Stimulated activated CD4-positive, alpha-beta T cell treated with anti-CD3 and anti-CD28 coated beads, Interleukin-4, amount 100 ng/mL, for 1 hour (primary cell): Measurements from ENCODE around the gene RPS6KA2.

Source experiments
- DNase-seq: peaks from one replicate; pipeline ENCODE4 v3.0.0-alpha.2; 2020

Gene RPS6KA2

DNA sequence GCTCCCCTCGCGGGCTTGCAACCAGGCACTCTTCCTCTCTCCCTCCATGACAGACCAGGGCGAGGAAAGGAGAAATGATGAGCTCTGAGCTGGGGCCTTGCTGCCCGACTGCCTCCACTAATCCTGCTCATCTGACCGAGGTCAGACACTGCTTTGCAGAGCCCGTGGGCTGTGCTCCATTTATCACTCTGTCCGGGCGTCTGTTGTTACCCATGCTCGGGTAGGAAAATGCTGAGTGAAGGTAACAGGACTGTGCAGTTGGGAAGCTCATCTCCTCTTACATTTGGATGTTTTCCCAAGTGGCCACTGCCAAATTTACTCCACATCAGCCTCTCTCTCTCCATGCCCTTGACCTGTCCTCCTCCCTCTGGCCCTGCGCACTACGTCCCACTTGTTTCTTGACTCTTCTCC, 14.6 kb downstream of the RPS6KA2 start:
- no peak for DNase-seq

DNA sequence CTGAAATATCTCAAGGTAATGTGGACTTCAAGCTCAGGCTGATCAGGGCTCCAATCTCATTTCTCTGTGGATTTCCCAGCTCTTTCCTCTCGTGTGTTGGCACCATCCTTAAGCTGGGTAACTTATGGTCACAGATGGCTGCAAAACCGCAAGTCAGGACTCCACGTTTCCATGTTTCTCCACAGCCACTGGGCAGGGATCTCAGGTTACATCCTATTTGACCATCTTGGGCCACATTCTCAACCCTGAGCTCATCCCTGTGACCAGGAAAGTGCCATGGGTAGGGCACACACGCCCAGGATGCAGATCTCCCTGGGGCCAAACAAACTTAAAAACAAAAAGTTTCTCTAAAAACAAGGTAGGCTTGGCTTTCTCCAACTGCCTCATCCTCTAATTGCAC, 15.4 kb downstream of the RPS6KA2 start:
- no peak for DNase-seq

DNA sequence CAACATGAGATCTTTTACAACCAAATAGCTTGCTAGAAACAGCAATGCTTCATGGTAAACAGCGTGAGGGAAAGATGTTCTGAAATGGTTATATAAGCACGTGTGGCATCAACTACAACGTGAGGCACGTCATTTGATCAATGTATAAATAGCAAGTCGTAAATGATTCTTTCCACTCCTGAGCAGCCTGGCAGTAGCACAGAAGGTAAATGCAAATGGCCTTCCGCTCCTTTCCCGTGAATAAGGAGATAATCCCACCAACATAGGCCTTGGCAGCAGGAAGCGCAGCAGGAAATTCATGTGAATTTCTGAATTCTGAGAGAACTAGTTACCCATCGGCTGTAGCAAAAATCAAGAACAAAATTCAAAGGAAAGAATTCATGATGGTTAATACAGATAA, 17.0 kb downstream of the RPS6KA2 start:
- DNase-seq, result no peak

DNA sequence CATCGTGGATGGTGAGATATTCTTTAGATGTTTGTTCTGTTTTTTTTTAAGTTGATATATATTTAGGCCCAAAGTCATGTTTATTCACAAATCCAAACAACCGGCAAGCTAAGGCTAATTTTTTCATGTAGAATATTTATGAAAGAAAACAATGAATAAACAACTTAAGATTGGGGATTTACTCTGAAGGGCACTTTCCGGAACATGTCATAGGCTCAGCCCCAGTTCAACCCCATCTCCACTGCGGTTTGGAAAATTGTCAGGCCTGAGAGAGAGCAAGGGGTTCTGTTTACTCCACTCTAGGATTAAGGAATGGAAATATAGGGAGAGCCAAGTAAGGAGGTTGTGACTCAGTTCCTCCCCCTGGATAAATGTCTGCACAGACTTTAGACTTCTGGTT, 18.3 kb downstream of the RPS6KA2 start:
- DNase-seq, result no peak

DNA sequence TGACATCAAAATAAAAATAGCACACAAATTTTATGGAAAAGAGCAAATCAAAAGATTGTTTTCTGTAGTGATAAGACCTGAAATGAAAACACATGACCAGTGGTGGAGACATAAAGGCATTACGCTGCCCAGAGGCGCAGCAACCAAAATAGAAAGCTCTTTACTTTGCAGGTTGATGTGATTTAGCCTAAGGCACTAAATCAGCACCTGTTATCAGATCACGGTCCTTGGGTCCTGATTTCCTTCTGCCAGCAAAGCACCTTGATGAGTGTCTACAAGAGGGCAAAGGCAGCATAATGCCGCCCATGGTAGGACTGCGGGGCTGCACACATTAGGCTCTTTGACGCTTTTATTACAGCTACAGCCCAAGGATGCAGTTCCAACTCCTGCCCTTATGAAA, 21.3 kb downstream of the RPS6KA2 start:
- no peak for DNase-seq

DNA sequence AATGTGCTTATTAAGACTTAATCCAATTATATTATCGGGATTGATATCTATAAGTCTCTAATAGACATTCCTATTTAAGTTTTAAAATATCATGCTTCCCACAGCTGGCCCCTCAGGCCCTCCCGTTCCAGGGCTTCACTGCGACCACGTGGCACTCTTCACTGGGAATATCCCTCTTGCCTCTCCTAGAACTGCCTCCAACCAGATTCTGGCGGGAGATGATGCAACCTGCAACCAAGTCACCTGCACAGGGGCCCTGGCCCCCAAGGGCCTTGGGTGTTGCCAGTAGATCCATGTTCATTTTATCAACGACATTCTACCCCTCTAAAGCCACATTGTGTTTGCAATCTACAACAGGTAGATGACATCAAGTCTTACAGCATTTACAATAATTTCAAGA, 22.1 kb downstream of the RPS6KA2 start:
- DNase-seq, result no peak

DNA sequence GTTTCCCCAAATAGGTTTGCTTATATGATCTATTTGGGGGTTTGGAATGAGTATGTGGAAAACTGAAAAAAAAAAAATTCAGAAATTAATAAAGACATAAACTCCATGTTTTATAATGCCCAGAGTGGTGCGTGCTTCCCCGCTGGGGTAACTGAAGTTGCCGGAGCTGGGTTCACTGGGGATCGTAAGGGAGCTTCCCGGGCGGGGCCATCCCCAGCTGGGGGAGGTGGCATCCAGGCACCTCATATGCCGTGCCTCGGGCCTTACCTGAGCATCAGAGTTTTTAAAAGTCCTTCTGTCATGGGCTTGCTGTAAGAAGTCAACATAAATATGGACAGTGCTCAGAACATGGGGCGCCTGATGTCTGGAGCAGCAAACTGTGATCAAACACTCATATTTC, 22.7 kb downstream of the RPS6KA2 start:
- no peak for DNase-seq

DNA sequence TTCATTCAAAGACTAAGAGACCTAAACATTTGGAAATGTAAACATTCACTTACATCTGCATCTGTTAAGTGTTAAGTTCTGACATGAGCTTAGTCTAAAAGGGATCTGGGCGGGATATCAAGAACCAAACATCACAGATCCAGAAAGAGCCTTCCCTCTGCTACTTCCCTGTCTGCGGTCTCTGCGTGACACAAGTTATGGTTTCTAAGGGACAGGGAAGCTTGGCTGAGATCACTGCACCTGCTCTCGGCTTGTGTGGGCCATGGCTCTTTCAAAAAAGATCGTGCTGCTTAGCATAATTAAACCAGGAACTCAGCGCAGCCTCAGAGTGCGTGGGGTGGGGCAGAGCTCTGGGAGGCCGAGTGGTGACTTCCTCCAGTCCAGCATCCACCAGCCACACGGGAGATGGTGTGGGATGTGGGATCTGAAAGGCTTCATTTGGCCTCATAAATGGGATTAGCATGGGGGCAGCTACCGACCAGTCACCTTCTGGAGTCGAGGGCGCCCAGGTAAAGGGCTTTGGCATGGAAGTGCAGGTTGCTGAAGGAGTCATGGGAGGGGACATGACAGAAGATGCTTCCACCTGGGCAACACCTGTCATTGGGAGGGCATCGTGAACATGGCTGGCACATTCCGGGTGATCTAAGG, 23.9 kb downstream of the RPS6KA2 start:
- no peak for DNase-seq

DNA sequence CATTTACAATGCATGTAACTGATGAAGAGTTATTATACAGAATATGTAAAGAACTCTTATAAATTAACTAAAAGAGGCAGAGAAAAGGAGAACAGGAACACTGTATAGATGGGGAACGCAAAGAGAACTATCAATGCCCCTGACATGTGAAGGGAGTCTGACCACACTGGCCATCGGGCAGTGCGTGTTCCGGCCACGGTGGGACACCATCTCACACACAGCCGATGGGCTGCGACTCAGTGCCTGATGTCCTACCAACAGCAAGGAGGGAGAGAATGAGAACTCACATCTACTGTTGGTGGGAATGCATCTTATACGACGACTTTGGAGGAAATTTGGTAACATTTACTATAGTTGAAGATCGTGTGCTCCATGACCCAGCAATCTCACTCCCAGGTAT, 25.1 kb downstream of the RPS6KA2 start:
- DNase-seq, result no peak

DNA sequence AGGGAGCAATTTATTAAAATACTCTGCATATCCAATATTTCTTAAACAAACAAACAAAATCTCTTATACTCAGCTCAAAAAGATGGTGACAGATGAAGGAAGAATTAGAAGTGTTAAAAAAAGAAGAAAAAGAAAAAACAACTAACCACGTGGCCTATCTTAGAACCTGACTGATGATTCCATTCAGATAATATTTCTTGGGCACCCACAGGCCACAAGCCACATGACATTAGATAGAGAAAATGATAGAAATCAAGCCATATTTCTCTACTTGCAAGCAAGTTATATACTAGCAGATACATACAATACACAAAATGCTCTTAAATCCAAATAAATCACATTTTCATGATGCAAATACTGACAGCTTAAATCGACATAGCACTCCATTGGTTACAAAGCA, 26.1 kb downstream of the RPS6KA2 start:
- no peak for DNase-seq

DNA sequence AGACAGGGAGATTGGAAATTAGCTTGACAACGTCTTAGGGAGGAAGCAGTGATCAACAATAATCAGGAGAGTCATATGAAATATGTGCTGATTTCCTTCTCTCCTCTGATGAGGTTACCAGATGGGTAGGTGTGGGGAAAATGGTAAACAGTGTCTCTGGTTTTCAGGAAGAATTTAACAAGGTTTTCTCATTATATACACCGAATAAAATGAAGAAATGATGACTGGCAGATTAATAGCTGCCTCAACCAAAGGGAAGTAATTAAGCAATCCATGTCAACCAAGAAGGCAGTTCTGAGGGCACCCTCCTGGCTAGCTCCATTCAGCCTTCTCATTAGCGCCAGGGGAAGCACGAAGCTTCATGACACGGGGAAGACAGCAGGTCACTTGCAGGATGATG, 27.8 kb downstream of the RPS6KA2 start:
- DNase-seq, result no peak

DNA sequence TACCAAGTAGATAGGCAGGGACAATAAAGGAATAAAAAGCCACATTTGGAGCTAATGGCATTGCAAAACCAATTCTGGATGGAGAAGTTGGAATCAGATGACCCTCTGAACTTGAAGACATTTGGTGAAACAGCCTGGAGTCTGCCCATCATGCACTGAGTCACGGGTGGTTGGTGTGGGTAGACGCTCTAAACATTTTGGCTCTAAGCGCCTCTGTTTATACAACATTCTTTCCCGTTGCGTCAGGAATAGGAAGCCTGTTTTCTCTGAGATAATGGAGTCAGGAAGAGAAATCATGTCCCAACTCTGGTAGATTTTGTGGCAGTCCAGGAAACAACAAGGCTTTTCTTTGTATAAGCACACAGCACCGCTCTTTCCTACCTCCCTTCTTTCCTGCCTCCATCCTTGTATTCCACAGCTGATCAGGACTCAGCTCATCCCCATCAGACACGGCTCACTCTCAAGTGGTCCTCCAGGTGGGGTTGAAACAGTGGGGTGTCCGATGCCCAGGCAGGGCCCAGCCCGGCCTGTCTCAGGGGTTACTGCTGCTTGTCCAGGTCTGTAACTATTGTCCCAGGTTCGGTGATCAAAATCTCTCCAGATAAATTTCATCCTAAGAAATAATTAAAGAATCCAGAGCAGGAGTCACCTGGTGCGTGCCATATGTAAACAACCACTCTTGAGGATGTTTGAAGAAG, 28.5 kb downstream of the RPS6KA2 start:
- DNase-seq, result no peak

DNA sequence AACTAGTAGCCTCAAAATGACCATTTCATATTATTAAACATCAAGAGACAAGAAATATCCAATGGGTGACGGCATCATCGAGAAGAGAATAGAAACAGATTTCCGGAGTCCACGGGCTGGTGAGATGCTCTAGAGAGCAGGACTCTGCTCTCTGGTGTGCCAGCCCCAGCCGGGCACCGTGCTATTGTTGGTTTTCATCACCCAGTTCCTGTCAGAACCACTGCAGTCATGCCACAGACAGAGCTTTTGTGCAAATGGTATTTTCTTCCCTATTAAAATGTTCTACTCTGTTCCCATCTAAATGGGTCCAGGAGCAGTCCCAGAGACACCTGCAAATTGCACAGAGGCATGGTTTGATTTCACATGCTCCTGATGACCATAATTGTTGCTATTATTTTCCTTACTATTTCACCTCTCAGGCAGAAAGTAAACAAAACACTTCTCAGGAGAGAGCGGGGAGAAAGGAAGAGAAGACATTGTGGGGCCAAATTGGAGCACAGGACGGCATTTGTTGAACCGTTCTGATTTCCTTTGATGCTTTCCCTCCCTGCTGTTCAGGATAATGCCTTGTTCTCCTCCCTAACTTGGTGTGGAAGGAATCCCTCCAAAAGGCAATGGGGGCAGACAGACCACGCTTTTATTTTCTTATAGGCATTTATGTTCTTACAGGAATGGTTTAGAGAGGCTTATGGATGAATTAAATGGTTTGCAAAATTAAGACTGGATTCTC, 29.2 kb downstream of the RPS6KA2 start:
- DNase-seq, result no peak

DNA sequence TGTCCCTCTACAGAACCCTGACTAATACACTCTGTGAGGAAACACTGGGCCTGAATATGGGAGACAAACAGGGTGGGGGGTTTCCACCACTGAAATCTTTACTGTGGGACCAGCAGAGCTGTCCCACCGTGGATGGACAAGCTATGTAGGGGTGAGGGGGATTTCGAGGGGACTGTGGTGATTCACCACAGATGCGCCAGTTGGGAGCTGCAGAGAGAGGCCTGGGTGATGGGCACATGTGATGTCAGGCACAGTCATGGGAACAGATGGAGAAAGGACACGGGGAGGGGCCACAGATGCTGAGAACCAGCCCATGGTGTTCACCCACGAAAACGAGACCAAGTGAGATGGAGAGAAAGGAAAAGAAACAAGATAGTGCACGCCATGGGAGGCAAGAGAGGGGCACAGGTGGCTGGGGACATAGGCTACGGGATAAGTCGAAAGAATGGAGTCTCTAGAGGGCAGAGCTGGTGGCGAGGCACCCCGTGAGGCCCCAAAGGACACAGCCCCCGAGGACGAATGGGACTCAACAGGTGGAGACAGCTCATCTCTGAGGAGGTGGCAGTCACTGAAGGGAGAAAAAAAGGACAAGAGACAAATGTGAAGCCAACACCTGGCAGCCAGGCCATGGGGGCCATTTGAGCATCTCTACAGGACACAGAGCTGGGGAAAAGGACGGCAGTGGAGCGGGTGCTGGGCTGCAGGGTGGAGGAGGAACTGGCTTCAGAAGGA, 30.1 kb downstream of the RPS6KA2 start:
- no peak for DNase-seq

DNA sequence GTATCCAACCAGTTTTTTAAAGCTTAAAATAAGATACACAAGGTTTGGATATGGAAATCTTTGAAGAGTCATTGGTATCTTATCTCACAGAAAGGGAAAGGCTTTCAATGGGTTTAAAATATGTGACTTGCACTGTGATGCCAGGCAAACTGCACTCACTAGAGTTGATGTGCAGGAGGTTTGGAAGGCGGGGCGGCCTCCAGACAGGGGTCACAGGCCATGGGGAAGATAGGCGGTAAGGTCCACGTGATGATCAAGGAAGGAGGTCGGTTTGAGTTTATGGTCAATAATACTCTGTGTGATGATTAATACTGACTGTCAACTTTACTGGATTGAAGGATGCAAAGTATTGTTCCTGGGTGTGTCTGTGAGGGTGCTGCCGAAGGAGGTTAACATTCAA, 31.1 kb downstream of the RPS6KA2 start:
- DNase-seq, result no peak

DNA sequence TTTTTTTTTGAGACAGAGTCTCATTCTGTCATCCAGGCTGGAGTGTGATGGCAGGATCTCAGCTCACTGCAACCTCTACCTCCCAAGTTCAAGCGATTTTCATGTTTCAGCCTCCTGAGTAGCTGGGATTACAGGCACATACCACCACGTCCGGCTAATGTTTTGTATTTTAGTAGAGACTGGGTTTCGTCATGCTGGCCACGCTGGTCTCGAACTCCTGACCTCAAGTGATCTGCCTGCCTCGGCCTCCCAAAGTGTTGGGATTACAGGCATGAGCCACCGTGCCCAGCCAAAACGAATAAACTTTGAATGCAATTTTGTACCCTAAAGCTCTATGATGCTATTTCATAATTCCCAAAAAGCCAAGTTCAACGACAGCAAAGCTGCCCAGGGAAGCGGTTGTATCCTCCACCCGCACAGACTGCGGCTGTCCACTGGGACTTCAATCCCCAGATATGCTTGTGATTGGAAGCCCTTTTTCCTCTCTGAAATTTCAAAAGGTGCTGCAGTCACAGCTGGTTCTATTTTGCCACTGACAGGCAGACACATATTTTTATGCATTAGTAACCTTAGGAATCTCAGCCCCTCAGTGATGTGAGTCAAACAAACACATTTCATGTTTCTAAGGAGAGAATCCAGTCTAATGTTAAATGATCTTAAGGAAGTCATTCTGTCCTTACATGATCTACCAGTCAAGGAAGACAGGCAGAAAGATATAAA, 31.8 kb downstream of the RPS6KA2 start:
- DNase-seq, result no peak

DNA sequence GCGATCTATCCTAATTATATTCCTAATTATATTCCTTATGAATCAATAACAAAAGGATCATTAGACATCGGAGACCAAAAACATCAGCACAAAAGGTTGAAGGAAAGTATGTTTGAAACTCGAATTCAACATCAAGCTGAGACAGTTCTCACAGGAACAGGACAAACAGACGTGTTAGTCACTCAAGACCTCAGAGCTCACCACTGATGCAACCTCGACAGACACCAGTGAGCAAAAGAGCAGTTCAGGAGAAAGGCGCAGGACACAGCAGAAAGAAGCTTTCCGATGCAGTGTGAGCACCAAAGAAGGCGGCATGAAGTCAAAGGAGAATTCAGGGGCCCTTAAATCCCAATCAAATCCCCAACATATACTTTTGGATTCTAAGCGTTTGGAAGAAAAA, 34.2 kb downstream of the RPS6KA2 start:
- DNase-seq, result no peak

DNA sequence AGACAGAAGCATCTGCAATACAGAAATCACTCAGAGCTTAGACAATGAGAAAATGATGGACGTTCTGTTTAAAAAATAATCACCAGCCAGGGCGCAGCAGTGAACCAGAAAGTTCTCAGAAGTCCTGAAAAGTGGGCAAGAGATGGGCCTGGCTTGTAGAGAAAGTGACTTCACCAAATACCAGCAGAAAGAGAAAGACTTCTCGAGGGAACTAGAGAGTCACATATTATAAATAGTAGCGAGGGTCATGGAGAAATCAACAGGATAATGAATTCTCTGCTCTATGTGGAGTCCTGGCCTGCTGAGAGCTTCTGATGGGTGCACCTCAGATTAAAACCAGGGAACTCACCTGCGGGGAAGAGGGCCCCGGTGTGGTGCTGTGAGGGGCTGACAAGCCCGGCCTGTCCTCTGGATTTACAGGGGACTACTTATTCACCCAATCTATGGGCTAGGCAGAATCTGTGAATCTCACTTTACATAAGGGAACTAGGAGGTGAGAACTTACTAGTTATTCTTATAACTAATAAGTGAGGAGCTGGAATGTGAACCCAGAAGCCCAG, 35.0 kb downstream of the RPS6KA2 start:
- no peak for DNase-seq

DNA sequence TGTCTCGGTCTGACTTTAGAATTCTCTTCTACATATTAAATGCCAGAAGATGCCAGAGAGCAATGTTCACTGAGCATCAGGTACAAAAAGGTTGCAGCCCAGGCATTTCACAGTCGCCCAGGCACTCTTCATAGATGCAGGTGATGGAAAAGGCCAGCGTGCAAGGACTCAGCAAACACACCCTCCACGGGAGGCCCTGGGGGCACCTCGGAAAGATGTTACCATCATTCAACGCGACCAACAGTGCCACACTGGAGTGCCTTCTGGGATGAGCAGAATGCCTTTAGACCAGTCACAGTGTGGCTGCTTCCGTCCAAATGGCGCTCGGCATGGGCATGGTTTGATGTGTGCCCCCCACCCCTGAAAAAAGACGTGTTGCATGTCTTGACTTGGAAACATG, 36.0 kb downstream of the RPS6KA2 start:
- no peak for DNase-seq

DNA sequence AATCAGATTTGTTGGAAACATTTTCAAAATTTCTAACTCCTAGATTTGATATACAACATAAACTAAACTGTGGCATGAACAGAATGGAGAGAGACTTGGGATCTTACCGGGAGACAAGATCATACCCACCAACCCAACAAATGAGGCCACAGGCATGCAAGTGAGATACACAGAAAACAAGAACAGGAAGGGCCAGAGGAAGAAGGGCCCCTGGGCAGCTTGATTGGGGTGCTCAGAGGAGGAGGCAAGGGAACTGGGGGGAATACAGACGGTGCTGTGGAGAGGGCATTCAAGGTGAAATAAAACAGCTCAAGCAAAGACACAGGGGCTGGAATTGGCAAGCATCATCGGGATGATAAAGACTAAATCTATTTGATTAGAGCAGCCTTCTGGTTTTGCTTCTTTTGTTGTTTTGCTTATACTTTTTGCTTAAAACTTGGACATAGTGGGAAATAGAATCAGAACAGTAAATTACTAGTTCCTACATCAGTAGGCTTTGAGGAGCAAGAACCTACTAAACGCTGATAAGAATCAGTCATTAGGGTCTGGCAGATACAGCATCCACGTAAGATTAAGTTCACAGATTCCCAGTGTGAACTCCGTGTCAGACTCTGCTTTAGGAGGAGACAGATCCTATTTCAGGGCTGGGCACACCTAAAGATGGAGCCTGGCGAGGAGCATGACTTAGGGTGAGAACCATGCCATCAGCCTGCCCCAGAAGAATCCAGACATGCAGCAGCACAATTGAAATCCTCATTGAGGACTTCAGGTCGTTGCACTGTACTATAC, 37.1 kb downstream of the RPS6KA2 start:
- no peak for DNase-seq

DNA sequence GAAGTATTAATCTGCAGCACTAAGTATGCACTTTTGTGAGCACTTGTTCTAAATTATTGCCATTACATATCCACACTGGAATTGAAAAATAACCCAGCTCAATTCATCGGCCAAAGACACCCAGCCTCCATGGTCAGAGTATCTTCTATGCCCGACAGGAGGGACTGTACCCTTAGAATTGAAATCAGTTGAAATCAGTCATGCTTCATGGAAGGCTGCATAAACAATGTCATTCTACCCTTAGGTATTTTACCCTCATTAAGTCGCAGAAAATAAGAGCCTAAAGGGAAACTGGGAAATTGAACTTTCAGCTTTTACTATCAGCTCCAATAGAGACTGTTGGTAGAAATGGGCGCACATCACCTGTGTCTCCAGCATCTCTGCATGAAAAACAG, 37.7 kb downstream of the RPS6KA2 start:
- DNase-seq, result no peak
